GM21717 (cell line): ENCODE results near the gene GHRHR.
A peak's percentile ranks its signal among the peaks of the same experiment; 100 is the strongest.

Source experiments
- ATAC-seq: cut with Tn5 transposase; IDR thresholded peaks from one replicate; pipeline ENCODE4 v1.9.1; 2021; ENCODE audit warnings: mild to moderate bottlenecking, moderate library complexity; ENCODE audit not compliant: unreplicated experiment

Gene GHRHR

GRCh38 chr7:30927559-30927958, 36.2 kb upstream of the GHRHR start:
- no peak for ATAC-seq

GRCh38 chr7:30928254-30928872, 35.4 kb upstream of the GHRHR start:
- ATAC-seq, result no peak

GRCh38 chr7:30929686-30930085, 34.1 kb upstream of the GHRHR start:
- ATAC-seq, result no peak

- no peak for ATAC-seq
These were observed 33.1 kb upstream of the GHRHR start for GRCh38 chr7:30930621-30931020.

GRCh38 chr7:30931161-30931928, 32.4 kb upstream of the GHRHR start:
- no peak for ATAC-seq

GRCh38 chr7:30931929-30932540, 31.7 kb upstream of the GHRHR start:
- no peak for ATAC-seq

GRCh38 chr7:30932562-30932961, 31.2 kb upstream of the GHRHR start:
- ATAC-seq, result no peak

GRCh38 chr7:30933124-30933974, 30.4 kb upstream of the GHRHR start:
- ATAC-seq, result no peak

- ATAC-seq, result no peak
These were observed 29.5 kb upstream of the GHRHR start for GRCh38 chr7:30934225-30934624.

GRCh38 chr7:30934732-30935568, 28.8 kb upstream of the GHRHR start:
- ATAC-seq, result no peak

GRCh38 chr7:30935569-30935877, 28.2 kb upstream of the GHRHR start:
- ATAC-seq, result no peak

GRCh38 chr7:30936650-30937245, 27.0 kb upstream of the GHRHR start:
- no peak for ATAC-seq

GRCh38 chr7:30937416-30937815, 26.3 kb upstream of the GHRHR start:
- ATAC-seq, result no peak

GRCh38 chr7:30938435-30939316, 25.1 kb upstream of the GHRHR start:
- ATAC-seq, result peak; percentile 86

GRCh38 chr7:30941582-30942323, 22.0 kb upstream of the GHRHR start:
- ATAC-seq, result no peak

GRCh38 chr7:30950197-30950596, 13.6 kb upstream of the GHRHR start:
- no peak for ATAC-seq

- ATAC-seq, result no peak
These were observed 8.8 kb upstream of the GHRHR start for GRCh38 chr7:30954914-30955313.

GRCh38 chr7:30956704-30957103, 7.0 kb upstream of the GHRHR start:
- no peak for ATAC-seq

GRCh38 chr7:30965372-30965771, 1.6 kb downstream of the GHRHR start:
- no peak for ATAC-seq
